ENCODE data around the gene MED27. TPM values are rescaled to one million over a fixed set of nuclear protein-coding genes. Genes with fewer than 3 reads are reported as not detected.

Gene MED27
- total RNA-seq (28.7 TPM), polyA plus RNA-seq (10 to 100 TPM; 42.6 to 58.5 (median 48.9) TPM)

GRCh38 chr9:132079391-132080091, at the start of gene MED27:
Gene MED27 (minus strand): TSS chr9:132079867. CDS start chr9:132079844, 23 bp downstream.
- Histone ChIP-seq H3K27me3 (ENCODE audit: control insufficient read depth, insufficient read depth, low read length) (peaks cover 5% of the 10 kb centered on the region), H3K36me3 (ENCODE audit: control insufficient read depth, insufficient read depth, low read length) (peaks cover 26% of the 10 kb centered on the region), H3K4me3 (ENCODE audit: low read depth, low read length) (peak within 1 kb of the TSS; percentile 93), H3K27ac (ENCODE audit: insufficient read depth, low read length, poor library complexity, severe bottlenecking) (peak within 1 kb of the TSS; percentile 44), H3K9me3 (ENCODE audit: control insufficient read depth in 2 of 2, low read length in 2 of 2) (no peaks in the 10 kb centered on the region), H3K4me1 (ENCODE audit: control insufficient read depth, insufficient read depth, low read length, poor library complexity, severe bottlenecking) (peaks cover 25% of the 10 kb centered on the region)
- H3K27ac Mint-ChIP-seq, result peak within 1 kb of the TSS; percentile 91 to 98 (median 95)
- peaks cover 10% of the 10 kb centered on the region for H3K27me3 Mint-ChIP-seq
- peak; percentile 97 to 98 for ATAC-seq (ENCODE audit: low read depth in 2 of 2)
- H3K4me1 Mint-ChIP-seq, result peaks cover 14 to 51% (median 43%) of the 10 kb centered on the region in 4 donors
- peak; percentile 87 to 95 (median 91) for DNase-seq
- peaks cover 0 to 3% (median 0%) of the 10 kb centered on the region in 7 donors for H3K9me3 Mint-ChIP-seq
- H3K36me3 Mint-ChIP-seq, result peaks cover 19% of the 10 kb centered on the region
- peak within 1 kb of the TSS; percentile 91 to 99 (median 95) for H3K4me3 Mint-ChIP-seq

- no peak overlapping the region for H3K27ac Mint-ChIP-seq
- no peak overlapping the region for H3K27ac ChIP-seq (ENCODE audit: insufficient read depth, low read length, poor library complexity, severe bottlenecking)
- H3K36me3 Mint-ChIP-seq, result peaks cover 4% of the 10 kb centered on the region
- no peak overlapping the region for H3K4me3 Mint-ChIP-seq
- H3K9me3 Mint-ChIP-seq, result peaks cover 0 to 3% (median 0%) of the 10 kb centered on the region in 7 donors
- H3K27me3 Mint-ChIP-seq, result peaks cover 59% of the 10 kb centered on the region
- no peaks in the 10 kb centered on the region for H3K9me3 ChIP-seq (ENCODE audit: control insufficient read depth in 2 of 2, low read length in 2 of 2)
- H3K36me3 ChIP-seq (ENCODE audit: control insufficient read depth, insufficient read depth, low read length), result no peaks in the 10 kb centered on the region
- H3K4me3 ChIP-seq (ENCODE audit: low read depth, low read length), result no peak overlapping the region
- H3K27me3 ChIP-seq (ENCODE audit: control insufficient read depth, insufficient read depth, low read length), result peaks cover 11% of the 10 kb centered on the region
- DNase-seq (no peak), ATAC-seq (ENCODE audit: low read depth in 2 of 2) (no peak)
- H3K4me1 ChIP-seq (ENCODE audit: control insufficient read depth, insufficient read depth, low read length, poor library complexity, severe bottlenecking), result peaks cover 4% of the 10 kb centered on the region
- peaks cover 6 to 15% (median 9%) of the 10 kb centered on the region in 4 donors for H3K4me1 Mint-ChIP-seq
These were observed 48.3 kb upstream of the MED27 start for GRCh38 chr9:132127888-132128534.

GRCh38 chr9:132126680-132127236, 47.1 kb upstream of the MED27 start:
- Histone ChIP-seq H3K27ac (ENCODE audit: insufficient read depth, low read length, poor library complexity, severe bottlenecking) (no peak overlapping the region), H3K9me3 (ENCODE audit: control insufficient read depth in 2 of 2, low read length in 2 of 2) (no peaks in the 10 kb centered on the region), H3K36me3 (ENCODE audit: control insufficient read depth, insufficient read depth, low read length) (no peaks in the 10 kb centered on the region), H3K4me1 (ENCODE audit: control insufficient read depth, insufficient read depth, low read length, poor library complexity, severe bottlenecking) (peaks cover 4% of the 10 kb centered on the region), H3K27me3 (ENCODE audit: control insufficient read depth, insufficient read depth, low read length) (peaks cover 11% of the 10 kb centered on the region), H3K4me3 (ENCODE audit: low read depth, low read length) (peak overlapping the region; percentile 59)
- ATAC-seq (ENCODE audit: low read depth in 2 of 2) (no peak), DNase-seq (no peak)
- Mint-ChIP-seq H3K4me1 (peaks cover 6 to 15% (median 9%) of the 10 kb centered on the region in 4 donors), H3K4me3 (peak overlapping the region in 3 of 4 donors; percentile 77 to 82 (median 81)), H3K9me3 (peaks cover 0 to 1% (median 0%) of the 10 kb centered on the region in 7 donors), H3K36me3 (no peaks in the 10 kb centered on the region), H3K27ac (no peak overlapping the region), H3K27me3 (peaks cover 57% of the 10 kb centered on the region)

- DNase-seq, result peak in 1 of 3 donors; percentile 31
These were observed 46.4 kb upstream of the MED27 start for GRCh38 chr9:132125944-132126679.

GRCh38 chr9:132125361-132125760, 45.7 kb upstream of the MED27 start:
- H3K4me3 ChIP-seq (ENCODE audit: low read depth, low read length), result no peak overlapping the region

More at GRCh38 chr9:132125944-132126679, 46.4 kb upstream of the MED27 start:
- no peak for ATAC-seq (ENCODE audit: low read depth in 2 of 2)
- Mint-ChIP-seq H3K9me3 (peaks cover 0 to 1% (median 0%) of the 10 kb centered on the region in 7 donors), H3K4me1 (peaks cover 6 to 15% (median 9%) of the 10 kb centered on the region in 4 donors), H3K4me3 (peak overlapping the region in 3 of 4 donors; percentile 77 to 82 (median 81)), H3K27ac (no peak overlapping the region), H3K36me3 (no peaks in the 10 kb centered on the region), H3K27me3 (peaks cover 51% of the 10 kb centered on the region)
- H3K4me3 ChIP-seq (ENCODE audit: low read depth, low read length), result peak overlapping the region; percentile 59
- no peaks in the 10 kb centered on the region for H3K9me3 ChIP-seq (ENCODE audit: control insufficient read depth in 2 of 2, low read length in 2 of 2)
- H3K36me3 ChIP-seq (ENCODE audit: control insufficient read depth, insufficient read depth, low read length), result no peaks in the 10 kb centered on the region
- no peak overlapping the region for H3K27ac ChIP-seq (ENCODE audit: insufficient read depth, low read length, poor library complexity, severe bottlenecking)
- H3K4me1 ChIP-seq (ENCODE audit: control insufficient read depth, insufficient read depth, low read length, poor library complexity, severe bottlenecking), result peaks cover 4% of the 10 kb centered on the region
- peaks cover 13% of the 10 kb centered on the region for H3K27me3 ChIP-seq (ENCODE audit: control insufficient read depth, insufficient read depth, low read length)

GRCh38 chr9:132124800-132125199, 45.1 kb upstream of the MED27 start:
- H3K4me3 ChIP-seq (ENCODE audit: low read depth, low read length), result no peak overlapping the region
- DNase-seq, result no peak
- ATAC-seq (ENCODE audit: low read depth in 2 of 2), result no peak
- Mint-ChIP-seq H3K36me3 (no peaks in the 10 kb centered on the region), H3K4me3 (no peak overlapping the region), H3K4me1 (peaks cover 6 to 15% (median 9%) of the 10 kb centered on the region in 4 donors), H3K9me3 (peaks cover 0 to 2% (median 0%) of the 10 kb centered on the region in 7 donors), H3K27me3 (peaks cover 51% of the 10 kb centered on the region), H3K27ac (no peak overlapping the region)
- H3K4me1 ChIP-seq (ENCODE audit: control insufficient read depth, insufficient read depth, low read length, poor library complexity, severe bottlenecking), result peaks cover 4% of the 10 kb centered on the region
- H3K36me3 ChIP-seq (ENCODE audit: control insufficient read depth, insufficient read depth, low read length), result no peaks in the 10 kb centered on the region
- peaks cover 18% of the 10 kb centered on the region for H3K27me3 ChIP-seq (ENCODE audit: control insufficient read depth, insufficient read depth, low read length)
- H3K27ac ChIP-seq (ENCODE audit: insufficient read depth, low read length, poor library complexity, severe bottlenecking), result no peak overlapping the region
- H3K9me3 ChIP-seq (ENCODE audit: control insufficient read depth in 2 of 2, low read length in 2 of 2), result no peaks in the 10 kb centered on the region

More at GRCh38 chr9:132125361-132125760, 45.7 kb upstream of the MED27 start:
- Mint-ChIP-seq H3K27ac (no peak overlapping the region), H3K27me3 (peaks cover 51% of the 10 kb centered on the region), H3K9me3 (peaks cover 0 to 2% (median 0%) of the 10 kb centered on the region in 7 donors), H3K4me1 (peaks cover 6 to 15% (median 9%) of the 10 kb centered on the region in 4 donors), H3K4me3 (no peak overlapping the region), H3K36me3 (no peaks in the 10 kb centered on the region)
- DNase-seq (no peak), ATAC-seq (ENCODE audit: low read depth in 2 of 2) (no peak)
- no peaks in the 10 kb centered on the region for H3K9me3 ChIP-seq (ENCODE audit: control insufficient read depth in 2 of 2, low read length in 2 of 2)
- no peaks in the 10 kb centered on the region for H3K36me3 ChIP-seq (ENCODE audit: control insufficient read depth, insufficient read depth, low read length)
- H3K4me1 ChIP-seq (ENCODE audit: control insufficient read depth, insufficient read depth, low read length, poor library complexity, severe bottlenecking), result peaks cover 4% of the 10 kb centered on the region
- no peak overlapping the region for H3K27ac ChIP-seq (ENCODE audit: insufficient read depth, low read length, poor library complexity, severe bottlenecking)
- peaks cover 18% of the 10 kb centered on the region for H3K27me3 ChIP-seq (ENCODE audit: control insufficient read depth, insufficient read depth, low read length)

- no peak for DNase-seq
- H3K27me3 Mint-ChIP-seq, result peaks cover 50% of the 10 kb centered on the region
- H3K4me3 ChIP-seq (ENCODE audit: low read depth, low read length), result no peak overlapping the region
- H3K27ac ChIP-seq (ENCODE audit: insufficient read depth, low read length, poor library complexity, severe bottlenecking), result no peak overlapping the region
- H3K9me3 ChIP-seq (ENCODE audit: control insufficient read depth in 2 of 2, low read length in 2 of 2), result no peaks in the 10 kb centered on the region
- peaks cover 1% of the 10 kb centered on the region for H3K4me1 ChIP-seq (ENCODE audit: control insufficient read depth, insufficient read depth, low read length, poor library complexity, severe bottlenecking)
- no peak overlapping the region for H3K27ac Mint-ChIP-seq
- no peaks in the 10 kb centered on the region for H3K36me3 ChIP-seq (ENCODE audit: control insufficient read depth, insufficient read depth, low read length)
- H3K4me3 Mint-ChIP-seq, result no peak overlapping the region
- H3K36me3 Mint-ChIP-seq, result no peaks in the 10 kb centered on the region
- no peak for ATAC-seq (ENCODE audit: low read depth in 2 of 2)
- peaks cover 11% of the 10 kb centered on the region for H3K27me3 ChIP-seq (ENCODE audit: control insufficient read depth, insufficient read depth, low read length)
- H3K9me3 Mint-ChIP-seq, result peaks cover 0 to 3% (median 0%) of the 10 kb centered on the region in 7 donors
- H3K4me1 Mint-ChIP-seq, result peaks cover under 1 to 5% (median 3%) of the 10 kb centered on the region in 4 donors
These were observed 41.4 kb upstream of the MED27 start for GRCh38 chr9:132121021-132121420.

Data from CD4-positive, CD25-positive, alpha-beta regulatory T cell (primary cell).